Lung (tissue), 12 donors: ENCODE results near the gene KPNA2. TPM values are rescaled to one million over a fixed set of nuclear protein-coding genes. Genes with fewer than 3 reads are reported as not detected.
"Not testable (repeated sequence)": the region's sequence is repeated elsewhere in the genome, so short reads cannot be mapped to it uniquely, and the experiment has no call there.

Experiments used
- ATAC-seq: fragments of 200-7000 bp; cut with Tn5 transposase; one replicate; pipeline ENCODE4 v1.9.1; 2020; ENCODE audit warnings: moderate number of reproducible peaks; ENCODE audit not compliant: insufficient read depth, low FRiP score
- DNase-seq, 3 donors: peaks; one replicate each; pipeline ENCODE4 v3.0.0-alpha.2; 2013 to 2017
- H3K27ac ChIP-seq, 2 donors: one replicate each; pipeline ENCODE4 v1.5.1; 2013; ENCODE audit warnings: mild to moderate bottlenecking in 2 of 2, moderate library complexity in 2 of 2, control low read depth in 1 of 2, inconsistent platforms in 1 of 2, low read depth in 1 of 2, low read length in 1 of 2
- H3K27me3 ChIP-seq, 3 donors: one replicate each; pipeline ENCODE4 v1.5.1; 2013; ENCODE audit warnings: low read length in 2 of 3; ENCODE audit not compliant: control insufficient read depth in 3 of 3, insufficient read depth in 3 of 3
- H3K36me3 ChIP-seq, 4 donors: one replicate each; pipeline ENCODE4 v1.5.1; 2013; ENCODE audit warnings: low read length in 4 of 4, mild to moderate bottlenecking in 1 of 4, moderate library complexity in 1 of 4; ENCODE audit not compliant: control insufficient read depth in 4 of 4, insufficient read depth in 4 of 4
- H3K4me1 ChIP-seq, 5 donors: one replicate each; pipeline ENCODE4 v1.5.1; 2013; ENCODE audit warnings: low read length in 5 of 5, mild to moderate bottlenecking in 2 of 5, moderate library complexity in 1 of 5; ENCODE audit not compliant: control insufficient read depth in 5 of 5, insufficient read depth in 5 of 5
- H3K4me3 ChIP-seq: one replicate; pipeline ENCODE4 v1.5.1; 2013; ENCODE audit warnings: mild to moderate bottlenecking, control low read depth, moderate library complexity
- H3K9ac ChIP-seq, 2 donors: one replicate each; pipeline ENCODE4 v1.5.1; 2013; ENCODE audit warnings: low read length in 2 of 2, control low read depth in 1 of 2; ENCODE audit not compliant: insufficient read depth in 1 of 2
- H3K9me3 ChIP-seq, 4 donors: one replicate each; pipeline ENCODE4 v1.5.1; 2013; ENCODE audit warnings: low read length in 3 of 4, mild to moderate bottlenecking in 1 of 4, moderate library complexity in 1 of 4; ENCODE audit not compliant: control insufficient read depth in 4 of 4, insufficient read depth in 3 of 4
- WGBS, 2 donors: extraction: QIAGEN DNeasy Blood & Tissue Kit; methylation state at CpG; one replicate each; pipeline ENCODE4 v1.1.7; 2013; 5-methylcytosine and 5-hydroxymethylcytosine counted together
- polyA plus RNA-seq, 2 donors: library from polyadenylated mRNA; stranded (reverse); fragments of 200-250 nt; gene quantifications; one replicate each; pipeline ENCODE4 v1.2.1, GENCODE V29; 2013
- total RNA-seq, 2 donors: library from RNA; depleted of rRNA in 1 of 2; stranded (reverse); fragments of >200 nt in 1 of 2; gene quantifications; one replicate each; pipeline ENCODE4 v1.2.1, GENCODE V29; 2014 to 2021
- TF ChIP-seq, protein P1 (sequence below): IDR thresholded peaks from 2 replicates; pipeline ENCODE4 v1.5.1; 2012; ENCODE audit warnings: mild to moderate bottlenecking; ENCODE audit errors: control extremely low read depth, extremely low read depth
- donor health status: control.
- donor health status: control.
- donor health status: Bipolar disorder and iron deficiency.
- donor health status: healthy.
- donor health status: DM: yes; HTN: yes; CAD: no.

KPNA2 gene
- total and polyA plus RNA-seq, 4 donors, result 16.1 to 24.4 (median 18.8) TPM

DNA sequence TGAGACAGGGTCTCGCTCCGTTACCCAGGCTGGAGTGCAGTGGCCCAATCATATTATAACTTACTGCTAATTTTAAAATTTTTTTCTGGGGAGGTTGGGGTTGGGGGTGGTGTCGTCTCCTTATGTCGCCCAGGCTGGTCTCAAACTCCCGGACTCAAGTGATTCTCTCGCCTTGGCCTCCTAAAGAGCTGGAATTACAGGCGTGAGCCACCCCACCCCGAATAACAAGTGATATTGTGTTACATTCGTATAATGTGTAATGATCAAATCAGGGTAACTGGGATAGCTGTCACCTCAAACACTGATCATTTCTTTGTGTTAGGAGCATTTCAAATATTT lies 16.2 kb upstream of the KPNA2 start:
- TF ChIP-seq, protein P1, sequence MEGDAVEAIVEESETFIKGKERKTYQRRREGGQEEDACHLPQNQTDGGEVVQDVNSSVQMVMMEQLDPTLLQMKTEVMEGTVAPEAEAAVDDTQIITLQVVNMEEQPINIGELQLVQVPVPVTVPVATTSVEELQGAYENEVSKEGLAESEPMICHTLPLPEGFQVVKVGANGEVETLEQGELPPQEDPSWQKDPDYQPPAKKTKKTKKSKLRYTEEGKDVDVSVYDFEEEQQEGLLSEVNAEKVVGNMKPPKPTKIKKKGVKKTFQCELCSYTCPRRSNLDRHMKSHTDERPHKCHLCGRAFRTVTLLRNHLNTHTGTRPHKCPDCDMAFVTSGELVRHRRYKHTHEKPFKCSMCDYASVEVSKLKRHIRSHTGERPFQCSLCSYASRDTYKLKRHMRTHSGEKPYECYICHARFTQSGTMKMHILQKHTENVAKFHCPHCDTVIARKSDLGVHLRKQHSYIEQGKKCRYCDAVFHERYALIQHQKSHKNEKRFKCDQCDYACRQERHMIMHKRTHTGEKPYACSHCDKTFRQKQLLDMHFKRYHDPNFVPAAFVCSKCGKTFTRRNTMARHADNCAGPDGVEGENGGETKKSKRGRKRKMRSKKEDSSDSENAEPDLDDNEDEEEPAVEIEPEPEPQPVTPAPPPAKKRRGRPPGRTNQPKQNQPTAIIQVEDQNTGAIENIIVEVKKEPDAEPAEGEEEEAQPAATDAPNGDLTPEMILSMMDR, result no peak
- Histone ChIP-seq H3K9ac (no peak overlapping the region), H3K4me1 (no peaks in the 10 kb centered on the region), H3K4me3 (no peak overlapping the region), H3K9me3 (no peaks in the 10 kb centered on the region), H3K27me3 (no peaks in the 10 kb centered on the region), H3K27ac (no peak overlapping the region), H3K36me3 (no peaks in the 10 kb centered on the region)
- no peak for DNase-seq
- WGBS, 2 donors, result 76 to 88% methylated on average over 9 of the region's 9 CpGs
- no peak for ATAC-seq

- peak overlapping the region; percentile 91 to 92 for H3K27ac ChIP-seq
Observed at GRCh38 chr17:68019675-68020408, 15.7 kb upstream of the KPNA2 start.

DNA sequence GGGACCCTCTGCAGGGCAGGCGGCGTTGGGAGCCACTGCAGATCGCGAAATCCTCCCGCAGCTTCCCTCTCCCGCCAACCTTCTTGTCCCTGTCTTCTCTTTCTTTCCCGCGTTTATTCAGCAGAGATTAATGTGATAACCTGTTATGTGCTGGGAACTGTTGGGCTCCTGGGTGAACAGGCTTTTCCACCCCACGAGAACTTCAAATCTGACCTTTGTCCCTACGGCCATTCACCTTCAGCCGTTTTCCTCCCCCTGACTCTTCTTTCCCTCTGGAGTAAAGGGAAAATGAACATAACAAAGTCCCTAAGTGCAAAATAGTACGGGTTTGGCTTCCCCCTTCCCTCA lies 15.2 kb upstream of the KPNA2 start:
- H3K27ac ChIP-seq, result peak overlapping the region; percentile 91 to 92

More at GRCh38 chr17:68019675-68020408, 15.7 kb upstream of the KPNA2 start:
- Histone ChIP-seq H3K9ac (peak overlapping the region; percentile 44 to 90), H3K27me3 (no peaks in the 10 kb centered on the region), H3K4me1 (no peaks in the 10 kb centered on the region), H3K9me3 (no peaks in the 10 kb centered on the region), H3K4me3 (peak overlapping the region; percentile 44), H3K36me3 (no peaks in the 10 kb centered on the region)
- ATAC-seq (peak; percentile 98), DNase-seq (peak; percentile 97 to 98 (median 98))
- WGBS, 2 donors, result 1 to 2% methylated on average over 51 of the region's 51 CpGs
- TF ChIP-seq, protein P1, result no peak

GRCh38 chr17:68020791-68021190 lies 14.7 kb upstream of the KPNA2 start:
- DNase-seq, H3K9me3 ChIP-seq, H3K4me3 ChIP-seq, ATAC-seq, H3K4me1 ChIP-seq, H3K36me3 ChIP-seq, H3K9ac ChIP-seq, H3K27me3 ChIP-seq: not testable (repeated sequence)
- WGBS, 2 donors, result 82 to 85% methylated on average over 13 of the region's 13 CpGs
- H3K27ac ChIP-seq, result peak overlapping the region; percentile 91 to 92

More for the DNA sequence above, 15.2 kb upstream of the KPNA2 start:
- no peaks in the 10 kb centered on the region for H3K4me1 ChIP-seq
- H3K9ac ChIP-seq, result peak overlapping the region; percentile 44 to 90
- no peaks in the 10 kb centered on the region for H3K9me3 ChIP-seq
- H3K4me3 ChIP-seq, result peak overlapping the region; percentile 44
- H3K27me3 ChIP-seq, result no peaks in the 10 kb centered on the region
- ATAC-seq (no peak), DNase-seq (peak in 1 of 3 donors; percentile 35)
- TF ChIP-seq, protein P1, result no peak
- WGBS, 2 donors, result 0 to 2% methylated on average over 12 of the region's 12 CpGs
- no peaks in the 10 kb centered on the region for H3K36me3 ChIP-seq
